ENCODE data around the gene COL2A1.
A peak's percentile ranks its signal among the peaks of the same experiment; 100 is the strongest.

The COL2A1 gene

DNA sequence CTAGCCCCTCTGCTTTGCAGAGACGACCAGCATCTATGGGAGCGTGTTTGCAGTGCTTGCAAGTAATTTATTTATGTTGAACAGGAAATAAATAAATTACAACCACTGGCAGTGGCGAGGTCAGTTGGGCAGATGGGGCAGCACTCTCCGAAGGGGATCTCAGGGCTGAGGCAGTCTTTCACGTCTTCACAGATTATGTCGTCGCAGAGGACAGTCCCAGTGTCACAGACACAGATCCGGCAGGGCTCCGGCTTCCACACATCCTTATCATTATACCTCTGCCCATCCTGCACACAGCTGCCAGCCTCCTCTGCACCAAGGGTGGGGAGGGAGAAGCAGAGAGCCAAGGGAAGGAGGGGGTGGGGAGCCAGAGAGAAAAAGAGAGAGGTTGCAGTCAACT lies 4.5 kb downstream of the COL2A1 start:
- Mint-ChIP-seq H3K27ac (no peak overlapping the region), H3K36me3 (ENCODE audit: low read depth) (peaks cover 35% of the 10 kb centered on the region), H3K4me1 (peaks cover 67% of the 10 kb centered on the region), H3K9me3 (no peaks in the 10 kb centered on the region), H3K4me3 (peak overlapping the region in 1 of 3 experiments; percentile 46), H3K27me3 (ENCODE audit: low read depth) (peaks cover 82% of the 10 kb centered on the region)
- TF ChIP-seq, protein P1, sequence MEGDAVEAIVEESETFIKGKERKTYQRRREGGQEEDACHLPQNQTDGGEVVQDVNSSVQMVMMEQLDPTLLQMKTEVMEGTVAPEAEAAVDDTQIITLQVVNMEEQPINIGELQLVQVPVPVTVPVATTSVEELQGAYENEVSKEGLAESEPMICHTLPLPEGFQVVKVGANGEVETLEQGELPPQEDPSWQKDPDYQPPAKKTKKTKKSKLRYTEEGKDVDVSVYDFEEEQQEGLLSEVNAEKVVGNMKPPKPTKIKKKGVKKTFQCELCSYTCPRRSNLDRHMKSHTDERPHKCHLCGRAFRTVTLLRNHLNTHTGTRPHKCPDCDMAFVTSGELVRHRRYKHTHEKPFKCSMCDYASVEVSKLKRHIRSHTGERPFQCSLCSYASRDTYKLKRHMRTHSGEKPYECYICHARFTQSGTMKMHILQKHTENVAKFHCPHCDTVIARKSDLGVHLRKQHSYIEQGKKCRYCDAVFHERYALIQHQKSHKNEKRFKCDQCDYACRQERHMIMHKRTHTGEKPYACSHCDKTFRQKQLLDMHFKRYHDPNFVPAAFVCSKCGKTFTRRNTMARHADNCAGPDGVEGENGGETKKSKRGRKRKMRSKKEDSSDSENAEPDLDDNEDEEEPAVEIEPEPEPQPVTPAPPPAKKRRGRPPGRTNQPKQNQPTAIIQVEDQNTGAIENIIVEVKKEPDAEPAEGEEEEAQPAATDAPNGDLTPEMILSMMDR (IDR thresholded peaks at IDR 0.05; ENCODE audit: unreplicated experiment in 3 of 3): no peak

DNA sequence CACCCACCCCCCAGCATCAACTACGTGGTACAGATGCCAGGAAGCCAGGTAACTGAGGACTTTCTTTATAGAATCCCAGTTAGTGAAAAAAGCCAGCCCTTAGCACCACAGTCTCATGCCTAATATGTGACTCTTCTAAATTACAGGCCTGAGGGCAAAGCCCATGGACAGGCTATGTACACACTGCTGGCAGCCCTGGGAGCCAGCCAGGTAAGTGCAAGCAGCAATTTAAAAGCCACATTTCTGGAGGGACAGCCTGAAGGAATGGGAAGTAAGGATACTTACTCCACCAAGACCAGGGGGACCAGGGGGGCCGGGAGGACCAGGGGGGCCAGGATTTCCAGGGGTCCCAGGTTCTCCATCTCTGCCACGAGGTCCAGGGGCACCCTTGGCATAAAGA lies 7.0 kb downstream of the COL2A1 start:
- Mint-ChIP-seq H3K36me3 (ENCODE audit: low read depth) (peaks cover 51% of the 10 kb centered on the region), H3K9me3 (no peaks in the 10 kb centered on the region), H3K27ac (no peak overlapping the region), H3K27me3 (ENCODE audit: low read depth) (peaks cover 66% of the 10 kb centered on the region), H3K4me3 (no peak overlapping the region), H3K4me1 (peaks cover 51% of the 10 kb centered on the region)
- TF ChIP-seq, protein P1 (IDR thresholded peaks at IDR 0.05; ENCODE audit: unreplicated experiment in 3 of 3): no peak

DNA sequence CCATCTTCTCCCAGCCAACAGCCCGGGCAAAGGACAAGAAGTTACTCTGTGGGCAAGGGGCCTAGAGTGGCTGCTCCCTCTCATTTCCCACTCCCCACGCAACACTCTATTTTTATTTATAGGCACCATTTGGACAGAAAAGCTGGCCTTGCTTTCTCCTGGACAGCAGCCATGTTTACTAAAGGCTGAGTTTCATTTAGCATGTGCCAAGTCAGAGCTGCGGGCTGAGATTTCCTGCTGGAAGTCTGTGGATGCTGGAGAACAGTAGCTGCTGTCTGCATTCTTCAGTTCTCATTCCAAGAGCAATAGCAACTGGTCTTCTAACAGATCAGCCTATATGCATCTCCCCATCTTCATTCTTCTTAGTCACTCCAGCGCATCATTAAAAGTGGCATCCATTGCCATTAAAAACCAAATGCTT lies 8.3 kb downstream of the COL2A1 start:
- Mint-ChIP-seq H3K9me3 (no peaks in the 10 kb centered on the region), H3K36me3 (ENCODE audit: low read depth) (peaks cover 56% of the 10 kb centered on the region), H3K4me3 (no peak overlapping the region), H3K4me1 (peaks cover 50% of the 10 kb centered on the region), H3K27ac (no peak overlapping the region), H3K27me3 (ENCODE audit: low read depth) (peaks cover 58% of the 10 kb centered on the region)
- TF ChIP-seq, protein P1 (IDR thresholded peaks at IDR 0.05; ENCODE audit: unreplicated experiment in 3 of 3): no peak

DNA sequence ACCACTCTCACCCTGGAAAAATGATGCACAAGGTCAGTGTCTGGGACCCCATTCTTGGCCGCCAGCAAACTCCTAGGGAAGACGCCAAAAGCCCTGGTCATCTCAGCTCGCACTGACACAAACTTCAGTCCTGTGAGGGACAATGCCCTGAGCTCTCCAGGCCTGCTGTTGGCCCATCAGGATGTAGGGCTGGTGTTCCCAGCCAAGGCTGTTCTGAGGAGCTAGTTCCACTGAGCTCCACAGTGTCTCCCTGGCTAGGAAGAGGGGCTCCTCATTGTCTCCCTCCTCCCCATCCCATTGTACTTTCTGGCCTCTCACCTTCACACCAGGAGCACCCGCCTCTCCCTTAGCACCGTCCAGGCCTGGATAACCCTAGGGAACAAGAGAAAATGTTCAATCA lies 10.8 kb downstream of the COL2A1 start:
- H3K9me3 Mint-ChIP-seq: no peaks in the 10 kb centered on the region
- TF ChIP-seq, protein P1 (IDR thresholded peaks at IDR 0.05; ENCODE audit: unreplicated experiment in 3 of 3): no peak
- no peak overlapping the region for H3K4me3 Mint-ChIP-seq
- peaks cover 59% of the 10 kb centered on the region for H3K4me1 Mint-ChIP-seq
- peaks cover 55% of the 10 kb centered on the region for H3K36me3 Mint-ChIP-seq (ENCODE audit: low read depth)
- H3K27me3 Mint-ChIP-seq (ENCODE audit: low read depth): peaks cover 43% of the 10 kb centered on the region
- H3K27ac Mint-ChIP-seq: no peak overlapping the region

DNA sequence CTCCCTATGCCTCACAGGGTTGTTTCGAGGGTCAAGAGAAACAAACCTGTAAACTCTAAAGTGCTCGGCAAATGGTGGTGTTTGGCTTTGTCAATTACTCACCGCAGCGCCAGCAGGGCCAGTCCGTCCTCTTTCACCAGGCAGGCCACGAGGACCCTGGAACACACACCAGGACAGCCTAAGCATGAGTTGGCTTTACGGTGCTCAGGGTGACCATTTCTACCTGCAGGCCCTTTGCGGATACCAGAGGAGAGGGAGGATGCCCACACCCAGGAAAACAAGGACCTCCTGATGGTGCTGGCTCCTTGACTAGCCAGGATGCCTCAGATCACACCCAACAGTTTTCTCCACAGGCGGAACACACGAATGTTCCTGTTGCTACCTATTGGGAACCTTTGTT lies 11.5 kb downstream of the COL2A1 start:
- Mint-ChIP-seq H3K27ac (no peak overlapping the region), H3K36me3 (ENCODE audit: low read depth) (peaks cover 48% of the 10 kb centered on the region), H3K27me3 (ENCODE audit: low read depth) (peaks cover 43% of the 10 kb centered on the region), H3K4me3 (no peak overlapping the region), H3K4me1 (peaks cover 59% of the 10 kb centered on the region), H3K9me3 (no peaks in the 10 kb centered on the region)
- TF ChIP-seq, protein P1 (IDR thresholded peaks at IDR 0.05; ENCODE audit: unreplicated experiment in 3 of 3): no peak

Data from nephron (organoid).